ENCODE results near the gene FOXL2NB.

FOXL2NB gene

GRCh38 chr3:138995706-138996105 lies 48.7 kb downstream of the FOXL2NB start:
- no peak for DNase-seq (ENCODE audit: low read depth, low spot score)

Data from activated naive CD8-positive, alpha-beta T cell treated with anti-CD3 and anti-CD28 coated beads, Interleukin-2, amount 50 U/mL, for 16 hours (primary cell).